Activated T-cell treated with anti-CD3 and anti-CD28 coated beads, Interleukin-2, amount 50 U/mL, for 24 hours (primary cell): ENCODE measurements around the gene LTO1.

Experiments used
- DNase-seq: peaks from one replicate; pipeline ENCODE4 v3.0.0-alpha.2; 2020
- H3K27ac Mint-ChIP-seq: 2 replicates; pipeline ENCODE4 v1.8.0; 2020; ENCODE audit warnings: mild to moderate bottlenecking, mixed read lengths
- H3K27me3 Mint-ChIP-seq: 2 replicates; pipeline ENCODE4 v1.8.0; 2020; ENCODE audit warnings: mixed read lengths
- H3K36me3 Mint-ChIP-seq: 2 replicates; pipeline ENCODE4 v1.8.0; 2020; ENCODE audit warnings: low read depth, mixed read lengths
- H3K4me1 Mint-ChIP-seq: 2 replicates; pipeline ENCODE4 v1.8.0; 2020; ENCODE audit warnings: low read depth, mixed read lengths
- H3K4me3 Mint-ChIP-seq: 2 replicates; pipeline ENCODE4 v1.8.0; 2020; ENCODE audit warnings: mild to moderate bottlenecking, moderate library complexity, mixed read lengths
- H3K9me3 Mint-ChIP-seq: 2 replicates; pipeline ENCODE4 v1.8.0; 2020; ENCODE audit warnings: mixed read lengths

LTO1 gene

GRCh38 chr11:69671734-69672465 lies 3.3 kb downstream of the LTO1 start:
- Mint-ChIP-seq H3K4me3 (peak overlapping the region; percentile 15), H3K9me3 (no peaks in the 10 kb centered on the region), H3K36me3 (peaks cover 78% of the 10 kb centered on the region), H3K27ac (peak overlapping the region; percentile 52), H3K4me1 (peaks cover 34% of the 10 kb centered on the region), H3K27me3 (no peaks in the 10 kb centered on the region)
- peak; percentile 22 for DNase-seq

DNA sequence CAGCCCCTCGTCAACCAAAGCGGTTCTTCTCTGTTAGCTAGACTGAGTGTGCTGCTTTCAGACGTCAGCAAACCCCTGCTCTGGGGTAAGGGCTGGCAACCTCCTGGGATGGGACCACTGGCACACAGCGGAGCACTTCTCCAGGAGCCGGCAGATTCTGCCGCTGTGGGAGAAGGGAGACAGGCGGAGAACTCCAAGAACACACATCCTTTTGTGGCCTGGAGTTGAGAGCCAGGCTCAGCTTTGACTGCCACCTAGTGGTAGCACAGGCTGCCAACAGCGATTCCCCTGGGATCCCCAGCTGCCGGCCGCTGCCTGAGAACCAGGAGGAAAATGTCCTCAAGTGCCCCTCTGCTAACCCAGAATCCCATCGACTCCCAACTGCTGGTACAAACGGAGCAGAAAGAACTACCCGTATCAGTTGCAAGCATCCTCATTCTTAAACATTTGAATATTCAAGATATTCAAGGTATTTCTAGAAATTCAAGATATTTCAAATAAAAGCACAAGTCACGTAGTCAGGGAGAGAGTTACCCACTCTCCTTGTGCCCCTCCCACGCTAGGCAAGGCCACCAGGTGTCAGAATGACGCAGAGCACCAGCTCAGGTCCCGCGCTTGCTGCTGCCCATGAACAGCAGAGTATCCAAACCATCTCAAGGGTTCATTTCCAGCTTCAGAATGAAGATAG lies 4.9 kb downstream of the LTO1 start:
- Mint-ChIP-seq H3K9me3 (no peaks in the 10 kb centered on the region), H3K27ac (peak overlapping the region; percentile 67), H3K4me3 (no peak overlapping the region), H3K4me1 (peaks cover 31% of the 10 kb centered on the region), H3K27me3 (no peaks in the 10 kb centered on the region), H3K36me3 (peaks cover 94% of the 10 kb centered on the region)
- peak; percentile 74 for DNase-seq

DNA sequence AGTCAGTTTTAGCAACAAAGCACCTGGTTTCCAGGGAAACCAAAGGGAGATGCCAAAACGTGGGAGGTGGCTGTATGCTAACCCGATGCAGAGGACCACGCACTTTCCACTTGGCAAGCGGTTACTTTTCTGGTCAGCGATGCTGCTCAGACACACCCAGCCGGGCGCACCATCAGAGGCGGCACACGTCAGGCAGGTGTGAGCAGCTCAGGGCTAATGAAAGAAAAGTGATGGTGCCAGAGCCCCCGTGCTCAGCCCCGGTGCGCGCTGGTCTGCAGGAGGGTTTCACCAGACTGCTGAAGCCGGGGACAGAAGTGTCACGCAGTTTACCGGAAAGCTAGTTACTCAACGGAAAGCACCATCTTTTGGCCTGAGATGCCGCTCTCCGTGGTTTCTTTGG lies 5.7 kb downstream of the LTO1 start:
- no peaks in the 10 kb centered on the region for H3K27me3 Mint-ChIP-seq
- H3K9me3 Mint-ChIP-seq = no peaks in the 10 kb centered on the region
- no peak overlapping the region for H3K27ac Mint-ChIP-seq
- H3K4me1 Mint-ChIP-seq = peaks cover 30% of the 10 kb centered on the region
- peak; percentile 26 for DNase-seq
- no peak overlapping the region for H3K4me3 Mint-ChIP-seq
- H3K36me3 Mint-ChIP-seq = peaks cover 97% of the 10 kb centered on the region

DNA sequence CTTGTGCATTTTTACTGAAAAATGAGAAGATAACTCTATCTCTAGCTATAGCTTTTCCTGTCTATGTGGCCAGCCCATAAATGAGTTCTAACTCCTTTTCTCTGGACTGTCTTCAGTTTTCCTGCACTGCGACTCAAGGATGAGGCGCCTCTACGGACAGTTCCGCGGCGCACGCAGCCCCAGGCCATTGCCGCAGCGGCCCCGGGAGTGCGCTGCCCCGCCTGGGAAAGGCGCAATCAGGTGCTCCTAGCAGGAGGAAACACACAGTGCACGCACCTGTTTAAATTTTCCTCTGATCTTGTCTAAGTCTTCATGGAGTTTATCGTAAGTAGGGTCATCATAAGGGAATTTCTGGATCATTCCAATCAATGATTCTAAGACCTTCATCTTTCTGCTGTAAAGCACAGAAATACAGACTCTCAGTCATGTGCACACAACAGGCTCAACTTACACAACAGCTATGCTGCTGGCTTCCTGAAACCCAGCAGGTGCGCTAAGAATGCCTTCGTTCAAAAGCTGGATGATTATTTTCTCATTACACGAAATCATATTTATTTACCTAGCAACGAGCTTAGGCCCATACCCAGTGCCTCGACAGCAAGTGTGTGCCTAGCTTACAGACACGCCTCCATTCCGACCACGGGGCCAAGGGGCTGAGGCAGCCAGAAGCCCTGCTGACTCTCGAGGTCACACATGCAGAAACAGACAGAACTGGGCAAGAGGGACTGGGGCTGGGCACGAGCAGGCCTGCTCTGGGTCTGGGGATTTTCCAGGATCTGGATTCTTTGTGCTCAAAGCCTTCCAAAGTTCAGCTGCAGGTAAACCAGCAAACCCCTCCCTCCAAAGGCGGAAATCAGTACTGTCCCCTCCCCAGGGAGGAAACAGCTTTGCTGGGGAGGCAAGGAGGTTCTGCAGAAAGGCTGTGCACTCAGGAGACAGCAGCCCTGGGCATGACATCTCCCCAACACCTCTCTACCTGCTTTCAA lies 7.2 kb downstream of the LTO1 start:
- no peak overlapping the region for H3K27ac Mint-ChIP-seq

GRCh38 chr11:69666752-69667536 lies 8.2 kb downstream of the LTO1 start:
- DNase-seq = peak; percentile 20
- H3K9me3 Mint-ChIP-seq = no peaks in the 10 kb centered on the region
- H3K4me1 Mint-ChIP-seq = peaks cover 12% of the 10 kb centered on the region
- peaks cover 99% of the 10 kb centered on the region for H3K36me3 Mint-ChIP-seq
- H3K4me3 Mint-ChIP-seq = no peak overlapping the region
- H3K27me3 Mint-ChIP-seq = no peaks in the 10 kb centered on the region
- no peak overlapping the region for H3K27ac Mint-ChIP-seq

More for the DNA sequence above, 7.2 kb downstream of the LTO1 start:
- Mint-ChIP-seq H3K27me3 (no peaks in the 10 kb centered on the region), H3K4me1 (peaks cover 17% of the 10 kb centered on the region), H3K9me3 (no peaks in the 10 kb centered on the region), H3K36me3 (peaks cover 100% of the 10 kb centered on the region), H3K4me3 (no peak overlapping the region)
- DNase-seq = no peak

GRCh38 chr11:69666261-69666660 lies 8.9 kb downstream of the LTO1 start:
- Mint-ChIP-seq H3K27ac (no peak overlapping the region), H3K36me3 (peaks cover 94% of the 10 kb centered on the region), H3K4me1 (peaks cover 12% of the 10 kb centered on the region), H3K4me3 (no peak overlapping the region), H3K27me3 (no peaks in the 10 kb centered on the region), H3K9me3 (no peaks in the 10 kb centered on the region)
- DNase-seq = no peak

DNA sequence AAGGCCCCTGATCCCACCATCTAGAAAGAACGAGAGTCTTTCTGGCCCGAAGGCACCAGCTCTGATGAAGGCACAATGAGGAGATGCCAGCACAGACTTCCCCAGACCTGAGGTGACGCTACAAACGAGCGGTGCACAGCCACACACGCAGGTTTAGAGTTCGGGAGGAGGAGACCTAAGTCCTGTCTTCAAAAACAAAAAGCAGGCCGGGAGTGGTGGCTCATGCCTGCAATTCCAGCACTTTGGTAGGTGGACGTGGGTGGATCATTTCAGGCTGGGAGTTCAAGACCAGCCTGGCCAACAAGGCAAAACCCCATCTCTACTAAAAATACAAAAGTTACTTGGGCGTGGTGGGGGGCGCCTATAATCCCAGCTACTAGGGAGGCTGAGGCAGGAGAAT lies 9.5 kb downstream of the LTO1 start:
- DNase-seq = no peak
- Mint-ChIP-seq H3K9me3 (no peaks in the 10 kb centered on the region), H3K27me3 (no peaks in the 10 kb centered on the region), H3K27ac (no peak overlapping the region), H3K36me3 (peaks cover 90% of the 10 kb centered on the region), H3K4me1 (peaks cover 12% of the 10 kb centered on the region), H3K4me3 (no peak overlapping the region)

DNA sequence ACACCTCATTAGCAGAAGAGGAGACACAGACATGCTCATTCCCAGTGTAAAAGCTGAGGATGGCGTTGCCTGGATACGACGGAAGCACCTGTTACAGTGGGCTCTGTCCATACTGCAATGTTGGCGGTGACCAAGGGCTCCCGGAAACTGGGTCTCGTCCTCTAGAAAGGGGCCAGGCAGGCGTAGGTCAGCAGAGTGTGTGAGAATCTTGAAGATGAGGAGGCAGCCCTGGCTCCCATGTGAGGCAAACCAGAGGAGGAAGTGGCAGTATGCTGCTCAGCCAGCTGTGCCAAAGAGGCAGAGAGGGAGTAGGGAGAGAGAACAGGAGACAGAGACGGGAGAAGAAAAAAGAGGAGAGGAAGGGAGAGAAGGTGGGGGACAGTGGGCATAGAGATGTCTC lies 10.3 kb downstream of the LTO1 start:
- Mint-ChIP-seq H3K27ac (no peak overlapping the region), H3K4me3 (no peak overlapping the region), H3K4me1 (peaks cover 4% of the 10 kb centered on the region), H3K36me3 (peaks cover 86% of the 10 kb centered on the region), H3K27me3 (no peaks in the 10 kb centered on the region), H3K9me3 (no peaks in the 10 kb centered on the region)
- peak; percentile 22 for DNase-seq

GRCh38 chr11:69664103-69664775 lies 10.9 kb downstream of the LTO1 start:
- Mint-ChIP-seq H3K4me1 (peaks cover 3% of the 10 kb centered on the region), H3K4me3 (no peak overlapping the region), H3K27ac (peak overlapping the region; percentile 18), H3K9me3 (no peaks in the 10 kb centered on the region), H3K27me3 (no peaks in the 10 kb centered on the region), H3K36me3 (peaks cover 81% of the 10 kb centered on the region)
- DNase-seq = peak; percentile 25

DNA sequence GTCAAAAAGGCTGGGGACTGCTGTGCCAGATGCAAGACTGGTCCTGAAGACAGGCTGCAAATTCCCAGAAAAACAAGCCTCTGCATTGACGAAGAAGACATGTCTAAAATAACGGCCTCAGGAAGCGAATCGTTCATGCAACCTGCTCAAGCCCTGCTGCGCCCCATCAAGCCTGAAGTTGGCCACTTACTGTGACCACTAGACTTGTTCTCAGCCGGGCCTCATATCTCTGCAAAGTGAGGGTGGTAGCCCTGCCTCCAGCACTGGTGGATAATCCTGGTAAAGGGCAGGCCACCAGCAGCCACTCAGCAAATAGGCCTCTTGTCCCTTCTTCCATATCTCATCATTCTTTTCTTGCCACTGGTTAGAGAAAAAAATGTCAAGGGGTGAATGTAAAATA lies 11.8 kb downstream of the LTO1 start:
- no peaks in the 10 kb centered on the region for H3K27me3 Mint-ChIP-seq
- no peak overlapping the region for H3K4me3 Mint-ChIP-seq
- H3K9me3 Mint-ChIP-seq = no peaks in the 10 kb centered on the region
- H3K27ac Mint-ChIP-seq = peak overlapping the region; percentile 34
- H3K4me1 Mint-ChIP-seq = no peaks in the 10 kb centered on the region
- no peak for DNase-seq
- H3K36me3 Mint-ChIP-seq = peaks cover 72% of the 10 kb centered on the region

GRCh38 chr11:69662806-69663205 lies 12.3 kb downstream of the LTO1 start:
- H3K4me3 Mint-ChIP-seq = no peak overlapping the region
- H3K9me3 Mint-ChIP-seq = no peaks in the 10 kb centered on the region
- no peaks in the 10 kb centered on the region for H3K27me3 Mint-ChIP-seq
- no peak overlapping the region for H3K27ac Mint-ChIP-seq
- H3K4me1 Mint-ChIP-seq = no peaks in the 10 kb centered on the region
- peaks cover 67% of the 10 kb centered on the region for H3K36me3 Mint-ChIP-seq
- DNase-seq = no peak

- no peaks in the 10 kb centered on the region for H3K9me3 Mint-ChIP-seq
- H3K27me3 Mint-ChIP-seq = no peaks in the 10 kb centered on the region
- H3K27ac Mint-ChIP-seq = no peak overlapping the region
- no peaks in the 10 kb centered on the region for H3K4me1 Mint-ChIP-seq
- no peak for DNase-seq
- H3K4me3 Mint-ChIP-seq = no peak overlapping the region
- peaks cover 60% of the 10 kb centered on the region for H3K36me3 Mint-ChIP-seq
Measured at GRCh38 chr11:69662021-69662698, 13.0 kb downstream of the LTO1 start.

DNA sequence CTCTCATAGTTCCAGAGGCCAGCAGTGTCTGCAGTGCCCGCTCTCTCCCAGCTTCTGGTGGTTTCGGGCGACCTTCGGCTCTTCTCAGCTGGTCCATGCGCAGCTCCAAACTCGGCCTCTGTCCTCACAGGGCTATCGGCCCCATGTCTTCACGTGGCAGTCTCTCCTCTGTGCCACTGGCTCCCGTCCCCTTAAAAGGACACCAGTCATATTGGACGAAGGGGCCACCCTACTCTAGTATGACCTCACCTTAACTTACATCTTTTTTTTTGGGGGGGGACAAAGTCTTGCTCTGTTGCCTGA lies 13.8 kb downstream of the LTO1 start:
- Mint-ChIP-seq H3K27me3 (no peaks in the 10 kb centered on the region), H3K36me3 (peaks cover 52% of the 10 kb centered on the region), H3K27ac (no peak overlapping the region), H3K9me3 (no peaks in the 10 kb centered on the region), H3K4me3 (no peak overlapping the region), H3K4me1 (peaks cover 3% of the 10 kb centered on the region)
- no peak for DNase-seq
